IPS DF 4.7 (cell line): ENCODE data around the gene XPOT.
"Not testable (repeated sequence)": the region's sequence is repeated elsewhere in the genome, so short reads cannot be mapped to it uniquely, and the experiment has no call there.

Experiments
- DNase-seq: peaks from one replicate; pipeline ENCODE4 v3.0.0-alpha.2; 2013; ENCODE audit warnings: low spot score; ENCODE audit errors: extremely low read depth

The XPOT gene, protein sequence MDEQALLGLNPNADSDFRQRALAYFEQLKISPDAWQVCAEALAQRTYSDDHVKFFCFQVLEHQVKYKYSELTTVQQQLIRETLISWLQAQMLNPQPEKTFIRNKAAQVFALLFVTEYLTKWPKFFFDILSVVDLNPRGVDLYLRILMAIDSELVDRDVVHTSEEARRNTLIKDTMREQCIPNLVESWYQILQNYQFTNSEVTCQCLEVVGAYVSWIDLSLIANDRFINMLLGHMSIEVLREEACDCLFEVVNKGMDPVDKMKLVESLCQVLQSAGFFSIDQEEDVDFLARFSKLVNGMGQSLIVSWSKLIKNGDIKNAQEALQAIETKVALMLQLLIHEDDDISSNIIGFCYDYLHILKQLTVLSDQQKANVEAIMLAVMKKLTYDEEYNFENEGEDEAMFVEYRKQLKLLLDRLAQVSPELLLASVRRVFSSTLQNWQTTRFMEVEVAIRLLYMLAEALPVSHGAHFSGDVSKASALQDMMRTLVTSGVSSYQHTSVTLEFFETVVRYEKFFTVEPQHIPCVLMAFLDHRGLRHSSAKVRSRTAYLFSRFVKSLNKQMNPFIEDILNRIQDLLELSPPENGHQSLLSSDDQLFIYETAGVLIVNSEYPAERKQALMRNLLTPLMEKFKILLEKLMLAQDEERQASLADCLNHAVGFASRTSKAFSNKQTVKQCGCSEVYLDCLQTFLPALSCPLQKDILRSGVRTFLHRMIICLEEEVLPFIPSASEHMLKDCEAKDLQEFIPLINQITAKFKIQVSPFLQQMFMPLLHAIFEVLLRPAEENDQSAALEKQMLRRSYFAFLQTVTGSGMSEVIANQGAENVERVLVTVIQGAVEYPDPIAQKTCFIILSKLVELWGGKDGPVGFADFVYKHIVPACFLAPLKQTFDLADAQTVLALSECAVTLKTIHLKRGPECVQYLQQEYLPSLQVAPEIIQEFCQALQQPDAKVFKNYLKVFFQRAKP

DNA sequence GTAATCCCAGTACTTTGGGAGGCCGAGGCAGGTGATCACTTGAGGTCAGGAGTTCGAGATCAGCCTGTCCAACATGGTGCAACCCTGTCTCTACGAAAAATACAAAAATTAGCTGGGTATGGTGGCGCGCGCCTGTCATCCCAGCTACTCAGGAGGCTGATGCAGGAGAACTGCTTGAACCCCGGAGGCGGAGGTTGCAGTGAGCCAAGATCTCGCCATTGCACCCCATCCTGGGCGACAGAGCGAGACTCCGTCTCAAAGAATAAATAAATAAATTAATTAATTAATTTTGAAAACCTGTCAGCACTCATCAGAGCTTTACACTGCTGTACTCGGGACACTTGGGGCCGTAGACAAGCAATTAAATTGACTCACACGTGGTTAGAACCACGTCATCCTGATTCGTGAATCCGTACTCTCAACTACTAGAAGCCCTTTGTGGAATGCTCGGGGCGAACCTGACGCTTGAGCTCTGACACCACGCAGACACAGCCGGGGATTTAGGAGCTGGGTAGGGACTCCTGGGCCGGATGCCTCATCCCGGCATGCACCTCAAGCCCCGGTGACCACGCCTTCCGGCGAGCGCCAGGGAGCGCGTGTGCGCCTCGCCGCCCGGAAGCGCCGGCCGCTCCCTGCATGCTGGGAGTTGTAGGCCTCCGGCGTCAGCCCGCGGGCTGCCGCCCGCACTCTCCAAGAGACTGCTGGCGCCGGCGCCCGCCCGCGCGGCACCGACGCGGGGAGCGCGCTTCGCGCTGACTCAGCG lies at the start of gene XPOT:
XPOT (plus strand) TSS at position 686 of the 763 bp plus-strand sequence. CDS start 5,644 bp downstream, outside the sequence.
- peak; percentile 96 for DNase-seq

DNA sequence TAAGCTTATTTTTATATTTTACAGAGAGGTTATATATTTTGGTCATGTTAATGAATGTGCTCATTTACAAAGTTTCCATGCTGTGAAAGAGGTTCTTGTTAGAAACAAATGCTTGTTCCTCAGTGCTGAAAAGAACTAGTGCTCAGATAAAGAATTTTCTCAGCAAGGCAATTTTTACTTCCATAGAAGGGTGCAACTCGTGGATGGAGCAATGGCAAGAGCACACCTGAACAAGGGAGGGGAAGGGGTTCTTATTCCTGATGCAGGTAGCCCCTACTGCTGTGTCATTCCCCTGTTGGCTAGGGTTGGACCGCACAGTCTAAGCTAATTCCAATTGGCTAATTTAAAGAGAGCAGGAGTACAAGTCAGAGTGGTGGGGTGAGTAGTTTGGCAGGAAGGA lies 48.0 kb upstream of the XPOT start:
- not testable (repeated sequence) for DNase-seq

DNA sequence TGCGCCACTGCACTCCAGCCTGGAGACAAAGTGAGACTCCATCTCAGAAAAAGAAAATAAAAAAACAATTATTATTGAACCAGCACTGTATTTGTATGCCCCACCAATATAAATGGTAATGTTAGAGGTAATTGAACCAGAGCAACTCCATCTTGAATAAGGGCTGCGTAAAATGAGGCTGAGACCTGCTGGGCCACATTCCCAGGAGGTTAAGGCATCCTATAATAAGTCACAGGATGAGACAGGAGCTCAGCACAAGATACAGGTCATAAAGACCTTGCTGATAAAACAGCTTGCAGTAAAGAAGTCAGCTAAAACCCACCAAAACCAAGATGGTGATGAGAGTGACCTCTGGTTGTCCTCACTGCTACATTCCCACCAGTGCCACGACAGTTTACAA lies 43.0 kb upstream of the XPOT start:
- not testable (repeated sequence) for DNase-seq

DNA sequence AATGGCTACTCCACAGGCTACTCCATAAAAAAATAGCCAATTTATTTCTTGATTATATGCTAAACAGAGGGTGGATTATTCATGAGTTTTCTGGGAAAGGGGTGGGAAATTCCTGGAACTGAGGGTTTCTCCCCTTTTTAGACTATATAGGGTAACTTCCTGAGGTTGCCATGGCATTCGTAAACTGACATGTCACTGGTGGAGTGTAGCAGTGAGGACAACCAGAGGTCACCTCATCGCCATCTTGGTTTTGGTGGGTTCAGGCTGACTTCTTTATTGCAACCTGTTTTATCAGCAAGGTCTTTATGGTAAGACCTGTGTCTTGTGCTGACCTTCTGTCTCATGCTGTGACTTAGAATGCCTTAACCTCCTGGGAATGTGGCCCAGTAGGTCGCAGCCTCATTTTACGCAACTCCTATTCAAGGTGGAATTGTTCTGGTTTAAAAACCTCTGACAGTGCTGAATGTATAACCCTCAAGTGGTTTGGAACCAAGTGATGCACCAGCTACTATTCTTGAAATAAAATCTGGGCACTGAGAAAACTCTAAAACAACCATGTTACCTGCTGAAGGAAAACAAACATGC lies 41.4 kb upstream of the XPOT start:
- DNase-seq: no peak

DNA sequence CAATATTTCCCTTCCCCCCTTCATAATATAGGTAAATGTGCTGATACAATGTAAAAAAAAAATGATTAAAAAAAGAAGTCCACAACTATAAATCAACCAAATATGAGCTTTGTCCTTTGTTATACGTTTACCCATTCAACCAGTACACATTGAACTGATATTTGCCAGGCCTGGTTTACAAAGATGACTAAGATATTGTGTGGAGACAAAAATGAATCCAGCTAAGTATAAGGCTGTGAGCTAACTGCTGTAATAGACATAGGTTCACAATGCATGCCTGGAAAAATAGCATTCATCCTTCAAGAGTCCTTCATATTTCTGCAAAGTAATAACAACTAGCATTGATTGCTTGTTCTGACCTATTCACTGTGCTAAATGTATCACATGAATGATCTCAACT lies 20.5 kb upstream of the XPOT start:
- no peak for DNase-seq

DNA sequence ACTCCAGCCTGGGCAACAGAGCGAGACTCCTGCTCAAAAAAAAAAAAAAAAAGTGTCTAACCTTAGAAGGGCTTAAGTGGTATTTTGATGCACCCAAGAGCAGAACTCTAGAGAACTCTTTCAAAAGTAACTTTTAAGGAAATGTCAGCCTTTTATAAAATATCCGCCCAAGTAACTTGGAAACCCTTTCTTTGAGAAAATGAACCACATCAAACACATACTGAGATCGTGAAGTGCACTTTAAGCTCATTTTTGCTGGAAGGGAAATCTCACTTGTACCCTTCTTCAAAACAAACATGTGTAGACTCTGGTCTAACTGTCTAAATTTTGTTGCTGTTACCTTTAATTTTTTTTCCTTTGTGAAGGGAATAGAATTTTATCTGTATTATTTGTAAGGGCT lies 19.2 kb upstream of the XPOT start:
- no peak for DNase-seq

DNA sequence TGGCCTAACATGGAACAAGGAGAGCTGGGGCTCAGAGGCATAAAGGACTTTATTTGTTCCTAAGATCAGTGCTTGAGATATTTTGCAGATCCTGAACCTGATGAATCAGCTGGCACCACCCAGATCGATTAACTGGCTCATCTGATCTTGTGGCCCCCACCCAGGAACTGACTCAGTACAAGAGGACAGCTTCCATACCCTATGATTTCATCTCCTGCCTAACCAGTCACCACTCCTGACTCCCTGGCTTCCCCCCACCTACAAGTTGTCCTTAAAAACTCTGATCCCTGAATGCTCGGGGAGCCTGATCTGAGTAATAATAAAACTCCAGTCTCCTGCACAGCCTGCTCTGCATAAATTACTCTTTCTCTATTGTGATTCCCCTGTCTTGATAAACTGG lies 18.7 kb upstream of the XPOT start:
- no peak for DNase-seq

DNA sequence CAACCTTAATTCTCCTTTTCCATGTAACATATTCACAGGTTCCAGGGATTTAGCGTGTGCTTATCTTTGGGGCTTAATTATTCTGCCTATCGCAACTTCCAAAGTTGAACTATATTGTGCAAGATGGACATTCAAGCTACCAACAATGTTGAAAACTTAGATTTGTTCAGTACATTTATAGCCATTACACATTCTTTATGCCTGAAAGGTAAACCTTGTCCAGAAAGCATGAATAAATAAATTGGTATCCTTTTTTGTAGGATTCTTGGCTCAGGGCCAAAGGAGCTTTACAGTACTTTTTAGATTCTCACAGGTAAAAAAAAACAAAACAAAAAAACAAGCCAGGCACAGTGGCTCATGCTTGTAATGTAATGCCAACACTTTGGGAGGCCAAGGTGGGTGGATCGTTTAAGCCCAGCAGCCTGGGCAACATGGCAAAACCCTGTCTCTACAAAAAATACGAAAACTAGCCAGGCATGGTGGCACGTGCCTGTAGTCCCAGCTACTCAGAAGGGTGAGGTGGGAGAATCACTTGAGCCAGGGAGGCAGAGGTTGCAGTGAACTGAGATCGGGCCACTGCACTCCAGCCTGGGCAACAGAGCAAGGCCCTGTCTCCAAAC lies 16.9 kb upstream of the XPOT start:
- DNase-seq: no peak

DNA sequence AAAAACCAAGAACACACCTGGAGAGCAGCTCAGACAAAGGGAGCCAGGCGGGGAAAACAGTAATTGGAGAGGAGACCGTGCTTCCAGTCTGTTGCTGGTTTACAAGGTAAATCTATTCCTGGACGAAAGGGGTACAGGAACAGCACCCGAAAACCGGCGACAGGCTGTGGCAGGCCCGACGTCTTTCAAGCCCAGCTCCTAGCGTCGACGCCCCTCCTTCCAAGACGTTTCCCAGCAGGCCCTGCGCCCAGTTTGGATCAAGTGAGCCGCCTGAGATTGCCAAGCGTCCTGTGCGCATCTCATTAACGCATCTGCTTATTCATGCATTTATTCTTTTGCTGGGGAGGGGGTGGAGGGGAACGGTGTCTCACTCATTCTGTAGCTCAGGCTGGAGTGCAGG lies 15.0 kb upstream of the XPOT start:
- no peak for DNase-seq

DNA sequence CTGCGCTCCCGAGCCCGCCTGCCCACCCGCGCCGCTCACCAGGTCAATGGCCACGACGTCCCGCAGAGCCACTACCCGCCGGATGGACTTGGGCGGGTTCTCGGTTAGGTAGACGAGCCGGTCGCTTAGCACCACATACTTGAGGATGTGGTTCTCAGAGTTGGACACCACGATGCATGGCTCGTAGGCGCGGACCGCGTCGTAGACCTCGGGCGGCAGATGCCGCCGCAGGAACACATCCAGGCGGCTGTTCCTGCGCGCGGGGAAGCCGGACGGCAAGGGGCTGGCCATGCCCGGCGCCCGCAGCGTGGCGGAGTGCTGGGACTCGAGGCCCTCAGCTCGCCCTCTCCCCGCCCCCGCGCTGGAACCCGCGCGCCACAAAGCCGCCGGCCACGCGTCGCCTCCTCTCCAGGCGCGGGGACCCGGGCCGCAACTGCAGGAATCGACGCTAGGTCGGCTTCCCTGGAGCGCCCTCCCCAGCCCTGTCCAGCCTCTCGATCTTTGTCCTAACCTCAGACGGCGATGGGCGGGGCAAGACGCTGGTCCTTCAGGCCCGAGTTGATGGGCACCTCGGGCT lies 13.8 kb upstream of the XPOT start, which contains the start of gene C12orf56:
C12orf56 (minus strand) TSS at position 484 of the 577 bp plus-strand sequence; CDS start at position 291, 193 bp downstream.
- no peak for DNase-seq

DNA sequence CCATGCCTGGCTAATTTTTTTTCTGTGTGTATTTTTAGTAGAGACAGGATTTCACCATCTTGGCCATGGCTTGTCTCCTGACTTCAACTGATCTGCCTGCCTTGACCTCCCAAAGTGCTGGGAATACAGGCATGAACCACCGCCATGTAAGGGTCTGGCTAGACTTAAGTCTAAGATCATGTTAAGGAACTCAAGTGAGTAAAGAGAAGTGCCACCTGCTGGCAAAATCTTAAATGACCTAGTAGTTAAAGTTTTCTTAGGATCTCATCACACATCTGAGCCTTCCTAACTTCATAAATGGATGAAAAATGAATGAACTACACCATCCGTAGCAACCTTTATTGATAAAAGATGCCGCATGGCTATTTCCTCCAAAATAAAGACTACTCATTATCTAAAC lies 12.0 kb upstream of the XPOT start:
- no peak for DNase-seq

DNA sequence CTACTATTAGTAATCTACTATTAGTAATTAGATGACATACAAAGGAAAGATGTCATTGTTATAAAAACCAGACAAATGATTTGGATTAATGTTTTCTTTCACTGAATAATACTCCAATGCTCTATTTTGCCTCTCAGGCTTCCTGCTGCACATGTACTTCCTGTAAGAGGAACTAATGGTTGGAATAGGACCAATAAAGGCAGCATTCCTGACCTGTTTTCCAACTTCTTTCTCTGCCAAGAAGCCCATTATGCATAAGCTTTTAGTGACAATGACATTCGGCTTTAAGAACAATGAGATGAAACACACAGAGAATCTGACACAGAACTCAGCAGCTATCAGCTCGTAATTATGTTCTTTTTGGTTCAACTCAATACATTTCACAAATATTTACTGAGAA lies 8.5 kb upstream of the XPOT start:
- no peak for DNase-seq

DNA sequence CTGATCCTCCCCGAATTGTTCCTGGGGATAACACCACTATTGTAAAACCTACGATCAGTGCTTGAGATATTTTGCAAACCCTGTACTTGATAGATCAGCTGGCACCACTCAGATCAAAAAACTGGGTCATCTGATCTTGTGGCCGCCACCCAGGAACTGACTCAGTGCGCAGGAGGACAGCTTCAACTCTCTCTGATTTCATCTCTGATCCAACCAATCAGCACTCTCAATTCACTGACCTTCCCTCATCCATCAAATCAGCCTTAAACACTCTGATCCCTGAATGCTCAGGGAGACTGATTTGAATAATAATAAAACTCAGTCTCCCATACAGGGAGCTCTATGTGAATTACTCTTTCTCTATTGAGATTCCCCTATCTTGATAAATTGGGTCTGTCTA lies 4.2 kb upstream of the XPOT start:
- no peak for DNase-seq

DNA sequence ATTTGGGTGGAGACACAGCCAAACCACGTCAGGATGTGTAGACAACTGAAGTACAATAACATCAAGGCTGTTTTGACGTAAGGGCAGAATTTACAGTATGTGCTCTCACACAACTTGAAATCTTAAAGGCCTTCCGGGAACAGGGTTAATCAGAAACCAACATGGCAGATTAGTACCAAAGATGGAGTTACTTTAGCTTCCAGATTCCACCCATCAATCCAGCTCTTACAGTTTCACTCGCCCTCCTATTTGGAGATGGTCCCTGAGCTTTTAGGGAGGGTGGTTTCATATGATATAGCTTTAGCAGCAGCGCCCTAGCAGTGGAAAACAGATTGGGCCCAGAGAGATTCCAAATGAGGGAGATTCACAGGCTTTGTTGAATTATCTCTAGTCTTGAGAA lies 2.0 kb upstream of the XPOT start:
- no peak for DNase-seq

DNA sequence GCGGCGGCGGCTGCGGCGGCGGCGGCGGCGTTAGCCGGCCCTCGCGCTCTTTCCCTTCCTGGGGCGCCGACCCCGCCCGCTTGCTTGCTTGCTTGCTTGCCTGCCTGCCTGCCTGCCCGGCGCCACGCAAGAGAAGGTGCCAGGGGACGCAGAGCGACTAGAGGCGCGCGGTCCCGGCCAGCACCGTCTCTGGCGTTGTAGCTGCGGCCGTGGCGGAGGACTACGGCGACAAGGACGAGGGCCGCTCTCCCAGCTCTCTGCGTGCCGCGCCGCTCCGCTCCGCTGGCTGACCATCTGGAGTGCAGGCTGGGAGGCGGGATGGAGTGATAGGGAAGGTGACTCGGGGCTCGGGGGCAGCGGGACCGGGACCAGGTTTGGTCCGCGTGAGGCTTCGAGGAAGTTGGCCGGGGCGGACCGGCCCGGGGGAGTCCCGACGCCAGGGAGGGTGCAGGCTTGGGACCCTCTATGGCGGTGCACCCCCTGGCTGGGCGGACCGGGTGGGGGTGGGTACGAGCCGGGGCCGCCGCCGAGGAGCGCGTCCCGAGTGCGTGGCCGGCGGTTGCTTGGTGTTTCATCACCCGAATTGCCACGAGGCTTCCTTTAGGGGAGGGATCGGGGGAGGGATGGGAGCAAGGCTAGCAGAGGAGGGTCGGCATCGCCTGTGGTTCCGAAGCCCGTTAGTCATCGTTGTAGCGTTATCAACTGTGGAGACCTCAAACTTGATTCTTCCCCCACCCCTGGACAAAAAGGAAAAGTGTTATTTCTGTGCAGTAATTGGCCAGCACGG lies 471 bp downstream of the XPOT start:
- DNase-seq: no peak

DNA sequence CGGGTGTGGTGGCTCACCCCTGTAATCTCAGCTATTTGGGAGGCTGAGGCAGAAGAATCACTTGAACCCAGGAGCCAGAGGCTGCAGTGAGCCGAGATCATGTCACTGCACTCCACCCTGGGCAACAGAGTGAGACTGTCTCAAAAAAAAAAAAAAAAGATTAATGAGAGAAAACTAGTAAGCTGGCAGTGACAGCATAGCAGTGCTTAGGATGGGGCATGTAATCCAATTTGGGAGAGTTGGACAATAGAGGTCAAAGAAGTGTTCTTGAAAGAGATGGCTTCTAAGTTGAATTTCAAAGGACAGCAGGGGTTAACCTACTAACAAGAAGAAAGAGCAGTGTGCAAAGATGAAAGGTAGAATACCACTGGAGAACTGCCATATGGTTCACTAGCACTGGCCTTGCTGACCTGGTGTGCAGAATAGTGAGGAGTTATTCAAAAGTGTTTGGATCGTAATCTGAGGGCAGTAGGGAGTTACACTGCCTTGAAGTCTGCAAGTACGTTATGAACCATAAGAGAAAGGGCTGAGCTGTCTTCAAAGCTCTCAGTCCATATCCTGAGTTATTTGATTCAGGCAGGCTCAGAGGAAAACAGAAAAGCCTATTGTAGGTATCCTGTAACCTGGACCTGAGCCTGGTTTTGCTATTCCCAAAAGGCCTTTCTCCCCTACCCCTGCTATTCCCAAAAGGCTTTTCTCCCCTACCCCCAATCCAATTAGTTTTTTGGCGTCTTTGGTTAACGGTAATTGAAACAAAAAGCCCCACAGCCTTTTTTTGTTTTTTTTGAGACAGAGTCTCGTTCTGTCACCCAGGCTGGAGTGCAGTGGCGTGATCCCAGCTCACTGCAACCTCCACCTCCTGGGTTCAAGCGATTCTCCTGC lies 3.4 kb downstream of the XPOT start:
- DNase-seq: no peak

DNA sequence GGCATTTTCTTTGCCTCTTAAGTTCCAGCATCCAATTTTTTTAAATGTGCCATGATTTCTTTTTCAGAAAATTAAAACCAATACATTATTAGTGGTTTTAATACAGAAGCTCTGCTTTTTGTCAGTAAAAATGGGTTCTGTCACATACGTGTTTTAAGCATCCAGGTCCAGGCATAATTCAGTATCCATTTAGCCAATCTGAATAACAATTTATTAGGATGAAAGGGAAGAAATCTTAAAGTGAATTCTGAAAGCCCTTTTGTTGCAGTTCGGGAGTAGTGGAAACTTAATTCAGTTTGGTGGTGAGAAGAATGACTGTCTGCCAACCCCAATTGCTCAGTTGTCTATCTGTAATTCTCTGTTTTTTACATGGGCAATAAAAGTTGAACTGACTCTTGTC lies 7.2 kb downstream of the XPOT start:
- DNase-seq: no peak

DNA sequence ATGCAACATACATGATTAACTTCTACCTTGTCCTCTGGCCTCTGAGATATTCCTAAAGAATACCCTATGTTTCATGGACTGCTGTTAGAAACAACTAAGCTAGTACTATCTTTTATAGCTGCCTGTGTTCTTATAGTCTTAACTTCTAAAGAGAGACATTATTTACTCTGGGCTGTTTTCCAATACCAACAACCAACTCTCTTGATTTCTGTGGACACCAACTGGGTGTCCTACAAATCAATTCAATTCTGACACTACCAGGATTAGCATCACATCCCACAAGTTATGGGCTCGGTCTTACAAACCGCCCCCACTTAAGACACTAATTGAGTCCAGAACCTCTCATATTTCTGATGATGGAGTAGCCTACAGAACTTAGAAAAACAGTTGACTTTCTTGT lies 8.3 kb downstream of the XPOT start:
- no peak for DNase-seq

DNA sequence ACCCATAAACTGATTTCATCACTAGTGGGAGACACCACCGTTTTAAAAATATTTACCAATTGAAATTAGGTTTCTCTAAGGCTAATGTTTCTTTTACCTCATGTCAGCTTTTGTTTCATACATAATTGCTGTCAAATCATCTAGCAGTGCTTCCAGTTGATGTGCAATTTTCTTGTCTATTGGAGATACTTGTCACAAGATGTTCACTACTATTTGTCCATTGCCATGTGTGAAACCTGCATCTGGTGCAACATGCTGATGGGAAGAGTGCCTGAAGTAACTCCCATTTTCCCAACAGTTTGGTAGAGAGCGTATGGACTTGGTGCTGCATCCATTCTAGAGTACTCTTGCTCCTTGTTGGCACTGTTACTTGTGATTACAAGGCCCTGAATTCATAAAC lies 9.7 kb downstream of the XPOT start:
- no peak for DNase-seq
